K562 (cell line): ENCODE measurements around the gene AMH. TPM values are rescaled to one million over a fixed set of nuclear protein-coding genes. Genes with fewer than 3 reads are reported as not detected.
A peak's percentile ranks its signal among the peaks of the same experiment; 100 is the strongest.

Source experiments
- ARID1B ChIP-seq: fragments of 450-650 bp; IDR thresholded peaks from 2 replicates; pipeline ENCODE4 v1.6.1; 2016; ENCODE audit warnings: antibody characterized with exemption, mild to moderate bottlenecking, inconsistent platforms
- ATF7 ChIP-seq: fragments of 450-650 bp; IDR thresholded peaks from 2 replicates; pipeline ENCODE4 v1.7.1; 2014; ENCODE audit warnings: mild to moderate bottlenecking, moderate library complexity
- BRD9 ChIP-seq: fragments of 450-650 bp; IDR thresholded peaks from 2 replicates; pipeline ENCODE4 v1.6.1; 2018; ENCODE audit warnings: low read depth; ENCODE audit not compliant: partially characterized antibody
- C11orf30 ChIP-seq: fragments of 450-650 bp; IDR thresholded peaks from 2 replicates; pipeline ENCODE4 v1.6.1; 2016; ENCODE audit warnings: low read depth, mild to moderate bottlenecking
- CBFA2T3 ChIP-seq: fragments of 450-650 bp; IDR thresholded peaks from 2 replicates; pipeline ENCODE4 v1.6.1; 2017
- CHD1 ChIP-seq: fragments of 200-600 bp; sonication (generic); IDR thresholded peaks from one replicate; pipeline ENCODE4 v1.6.1; 2012; ENCODE audit warnings: mild to moderate bottlenecking, moderate library complexity, low read length, inconsistent platforms
- CTBP1 ChIP-seq: fragments of 450-650 bp; IDR thresholded peaks from 2 replicates; pipeline ENCODE4 v1.6.1; 2016; ENCODE audit warnings: borderline replicate concordance
- DDX20 ChIP-seq: fragments of 450-650 bp; IDR thresholded peaks from 2 replicates; pipeline ENCODE4 v1.6.1; 2016; ENCODE audit warnings: missing genetic modification characterization, low read depth, mild to moderate bottlenecking, missing compliant biosample characterization, moderate library complexity
- EGR1 ChIP-seq: fragments of 450-650 bp; conservative IDR thresholded peaks from 2 replicates; pipeline ENCODE4 v1.6.1; 2017; ENCODE audit warnings: mild to moderate bottlenecking
- EP300 ChIP-seq: IDR thresholded peaks from 2 replicates; pipeline ENCODE4 v1.6.1; 2012; ENCODE audit warnings: low read length, improper control_type of control experiment
- EWSR1 ChIP-seq: fragments of 450-650 bp; IDR thresholded peaks from 2 replicates; pipeline ENCODE4 v1.6.1; 2018; ENCODE audit warnings: borderline replicate concordance, mild to moderate bottlenecking, low read depth, moderate library complexity; ENCODE audit not compliant: partially characterized antibody
- FIP1L1 ChIP-seq: fragments of 200-400 bp; formaldehyde crosslinking; IDR thresholded peaks from 2 replicates; pipeline ENCODE4 v1.6.1; 2018; ENCODE audit warnings: mild to moderate bottlenecking, low read depth, low read length; ENCODE audit not compliant: poor library complexity, severe bottlenecking
- FOXA3 ChIP-seq, 2 experiments: fragments of 450-650 bp in 1 of 2; sonication (generic) in 1 of 2; formaldehyde crosslinking; IDR thresholded peaks in 1 of 2; conservative IDR thresholded peaks in 1 of 2; 2 replicates each; pipeline versions ENCODE4 v1.4.0 to v1.8.0; 2020 to 2022; ENCODE audit warnings: mild to moderate bottlenecking in 2 of 2, missing genetic modification reagents in 1 of 2
- HDAC6 ChIP-seq: IDR thresholded peaks from 2 replicates; pipeline ENCODE4 v1.6.1; 2012; ENCODE audit warnings: low read depth, mild to moderate bottlenecking, control low read depth, inconsistent platforms, low read length, moderate library complexity
- HSF4 ChIP-seq: fragments of 250-450 bp; sonication (Bioruptor Pico); IDR thresholded peaks from 2 replicates; pipeline ENCODE4 v2.1.2; 2022; ENCODE audit warnings: mild to moderate bottlenecking, moderate library complexity, borderline replicate concordance
- LEF1 ChIP-seq: fragments of 450-650 bp; IDR thresholded peaks from 2 replicates; pipeline ENCODE4 v1.6.1; 2016; ENCODE audit warnings: mild to moderate bottlenecking
- MED1 ChIP-seq: sonication (generic); formaldehyde crosslinking; IDR thresholded peaks from 2 replicates; pipeline ENCODE4 v1.8.1; 2023; ENCODE audit warnings: missing genetic modification reagents, borderline replicate concordance
- NRF1 ChIP-seq, 2 experiments: fragments of 450-650 bp; IDR thresholded peaks in 1 of 2; conservative IDR thresholded peaks in 1 of 2; 2 replicates each; pipeline ENCODE4 v1.6.1; 2014; ENCODE audit warnings: mild to moderate bottlenecking in 2 of 2
- POLR2AphosphoS5 ChIP-seq: IDR thresholded peaks from 2 replicates; pipeline ENCODE4 v1.6.1; 2011; ENCODE audit warnings: mild to moderate bottlenecking, low read depth, low read length, moderate library complexity; ENCODE audit not compliant: control insufficient read depth, insufficient read depth
- RBM39 ChIP-seq: fragments of 200-400 bp; formaldehyde crosslinking; optimal IDR thresholded peaks from 2 replicates; pipeline ENCODE3; 2018; ENCODE audit warnings: low read depth, low read length
- RNF2 ChIP-seq: sonication (generic); IDR thresholded peaks from 2 replicates; pipeline ENCODE4 v1.6.1; 2016
- SETDB1 ChIP-seq: IDR thresholded peaks from one replicate; pipeline ENCODE4 v1.6.1; 2012; ENCODE audit warnings: low read length, control low read depth, inconsistent platforms
- SMAD1 ChIP-seq: fragments of 150-350 bp; IDR thresholded peaks from 2 replicates; pipeline ENCODE4 v1.6.1; 2014; ENCODE audit warnings: low read length, low read depth; ENCODE audit not compliant: partially characterized antibody
- TCF3 ChIP-seq: sonication (generic); formaldehyde crosslinking; IDR thresholded peaks from 2 replicates; pipeline ENCODE4 v1.4.0; 2020; ENCODE audit warnings: mild to moderate bottlenecking, missing genetic modification reagents
- ZFP36 ChIP-seq: fragments of 150-350 bp; IDR thresholded peaks from 2 replicates; pipeline ENCODE4 v1.6.1; 2018; ENCODE audit warnings: low read length, low read depth; ENCODE audit not compliant: partially characterized antibody
- ZNF23 ChIP-seq: fragments of 250-450 bp; sonication (Bioruptor Pico); IDR thresholded peaks from 2 replicates; pipeline ENCODE4 v1.4.0; 2020; ENCODE audit warnings: mild to moderate bottlenecking
- ZNF445 ChIP-seq: fragments of 250-450 bp; sonication (Bioruptor Pico); IDR thresholded peaks from 2 replicates; pipeline ENCODE4 v1.4.0; 2020; ENCODE audit warnings: low read depth, mild to moderate bottlenecking, moderate library complexity
- ZNF75A ChIP-seq: fragments of 450-650 bp; formaldehyde crosslinking; IDR thresholded peaks from 2 replicates; pipeline ENCODE4 v1.4.0; 2020; ENCODE audit warnings: mild to moderate bottlenecking
- polyA plus RNA-seq, 8 experiments: library from polyadenylated mRNA; depleted of rRNA in 4 of 8; stranded (reverse) in 5 of 8; unstranded in 3 of 8; fragments of >200 nt; fragmentation: Nextera tagmentation in 2 of 8; fragmentation: Illumina TruSeq in 1 of 8; extraction: Ambion mirVana in 2 of 8; extraction: Trizol in 1 of 8; gene quantifications; 2 replicates each; pipeline versions ENCODE4 v1.2.1 to v1.2.3, GENCODE V29; 2011 to 2014; ENCODE audit warnings: inconsistent platforms in 1 of 8, missing spikeins in 1 of 8
- total RNA-seq, 7 experiments: library from RNA; depleted of rRNA in 6 of 7; stranded (reverse); fragments of >200 nt in 6 of 7; fragmentation: Illumina TruSeq in 2 of 7; extraction: Trizol in 2 of 7; gene quantifications; 2 replicates each; pipeline versions ENCODE4 v1.2.1 to v1.2.3, GENCODE V29; 2011 to 2021; ENCODE audit warnings: low replicate concordance in 1 of 7
- TF ChIP-seq, protein P1 (sequence below): fragments of 450-650 bp; formaldehyde crosslinking; IDR thresholded peaks from 2 replicates; pipeline ENCODE4 v1.4.0; 2020; ENCODE audit warnings: mild to moderate bottlenecking
- TF ChIP-seq, protein P2 (sequence below), 2 experiments: fragments of 450-650 bp in 1 of 2; sonication (generic) in 1 of 2; formaldehyde crosslinking; conservative IDR thresholded peaks; 2 replicates each; pipeline versions ENCODE4 v1.4.0 to v1.8.1; 2020 to 2022; ENCODE audit warnings: mild to moderate bottlenecking in 1 of 2, missing genetic modification reagents in 1 of 2

Gene AMH
- total and polyA plus RNA-seq, 9 of the 15 experiments (the other 6 are each of a cell fraction or from before 2014, with no cell fraction given), result 0.29 to 27.4 (median 2.6) TPM; not detected in 2

DNA sequence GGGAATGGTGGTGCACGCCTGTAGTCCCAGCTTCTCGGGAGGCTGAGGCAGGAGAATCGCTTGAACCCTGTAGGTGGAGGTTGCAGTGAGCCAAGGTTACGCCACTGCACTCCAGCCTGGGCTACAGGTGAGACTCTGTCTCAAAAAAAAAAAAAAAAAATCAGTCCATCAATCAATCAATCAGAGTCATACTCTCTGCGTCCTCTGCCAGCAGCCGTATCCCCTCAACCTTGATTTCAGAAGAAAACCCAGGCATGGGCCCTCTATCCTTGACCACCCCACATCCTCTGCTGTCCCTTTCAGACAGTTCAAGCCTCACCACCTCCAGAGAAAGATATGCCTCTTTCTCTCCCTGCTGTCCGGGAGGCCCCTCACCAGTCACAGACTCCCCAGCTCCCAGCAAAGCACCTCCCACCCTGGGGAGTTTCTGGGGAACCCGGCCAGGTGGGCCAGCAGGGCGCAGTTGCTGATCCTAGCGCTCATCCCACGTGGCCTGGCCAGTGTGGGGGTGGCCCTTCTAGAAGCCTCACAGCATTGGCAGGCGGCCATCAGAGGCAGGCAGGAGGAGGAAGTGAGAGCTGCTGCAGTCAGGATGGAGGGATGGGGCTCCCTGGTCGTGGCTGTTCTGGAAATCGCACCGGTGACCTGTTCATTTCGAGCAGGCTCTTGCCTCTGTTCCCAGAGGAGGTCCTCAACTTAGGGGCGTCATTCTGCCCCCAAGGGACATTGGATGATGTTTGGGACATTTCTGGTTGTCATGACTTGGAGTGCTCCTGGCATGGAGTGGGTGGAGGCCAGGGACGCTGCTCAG is 17.3 kb downstream of the AMH start (continued):
- TF ChIP-seq BRD9 (no peak), TCF3 (CRISPR knock-in tag) (peak; percentile 31), ATF7 (0 out of 2 replicates have a peak, but pooled peaks have one; percentile 12), EGR1 (peak; percentile 88), RBM39 (no peak), POLR2AphosphoS5 (no peak), CHD1 (no peak), FIP1L1 (no peak), EP300 (0 out of 2 replicates have a peak, but pooled peaks have one; percentile 3), CBFA2T3 (0 out of 2 replicates have a peak, but pooled peaks have one; percentile 22), HDAC6 (no peak), EWSR1 (no peak), CTBP1 (peak; percentile 91), ARID1B (peak; percentile 57), ZFP36 (peak; percentile 80), DDX20 (tag) (no peak), C11orf30 (no peak), FOXA3 (CRISPR knock-in tag; conservative IDR thresholded peaks at IDR 0.05 in 1 of 2, IDR thresholded peaks at IDR 0.05 in 1 of 2) (peak in 1 of 2 experiments; percentile 15; a peak in 1 of 4 replicates), RNF2 (0 out of 2 replicates have a peak, but pooled peaks have one; percentile 41), SETDB1 (no peak), LEF1 (no peak), NRF1 (conservative IDR thresholded peaks at IDR 0.05 in 1 of 2, IDR thresholded peaks at IDR 0.05 in 1 of 2) (peak; percentile 34 to 52; a peak in 2 of 4 replicates), ZNF75A (CRISPR knock-in tag) (no peak), SMAD1 (no peak), ZNF445 (no peak), MED1 (CRISPR knock-in tag) (no peak), ZNF23 (CRISPR knock-in tag) (no peak), HSF4 (no peak)
- TF ChIP-seq, protein P1, sequence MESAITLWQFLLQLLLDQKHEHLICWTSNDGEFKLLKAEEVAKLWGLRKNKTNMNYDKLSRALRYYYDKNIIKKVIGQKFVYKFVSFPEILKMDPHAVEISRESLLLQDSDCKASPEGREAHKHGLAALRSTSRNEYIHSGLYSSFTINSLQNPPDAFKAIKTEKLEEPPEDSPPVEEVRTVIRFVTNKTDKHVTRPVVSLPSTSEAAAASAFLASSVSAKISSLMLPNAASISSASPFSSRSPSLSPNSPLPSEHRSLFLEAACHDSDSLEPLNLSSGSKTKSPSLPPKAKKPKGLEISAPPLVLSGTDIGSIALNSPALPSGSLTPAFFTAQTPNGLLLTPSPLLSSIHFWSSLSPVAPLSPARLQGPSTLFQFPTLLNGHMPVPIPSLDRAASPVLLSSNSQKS, result no peak
- TF ChIP-seq, protein P2, sequence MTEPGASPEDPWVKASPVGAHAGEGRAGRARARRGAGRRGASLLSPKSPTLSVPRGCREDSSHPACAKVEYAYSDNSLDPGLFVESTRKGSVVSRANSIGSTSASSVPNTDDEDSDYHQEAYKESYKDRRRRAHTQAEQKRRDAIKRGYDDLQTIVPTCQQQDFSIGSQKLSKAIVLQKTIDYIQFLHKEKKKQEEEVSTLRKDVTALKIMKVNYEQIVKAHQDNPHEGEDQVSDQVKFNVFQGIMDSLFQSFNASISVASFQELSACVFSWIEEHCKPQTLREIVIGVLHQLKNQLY (CRISPR knock-in tag; conservative IDR thresholded peaks at IDR 0.05), result no peak
